ENCODE data around the gene CTNNA3. TPM values are rescaled to one million over a fixed set of nuclear protein-coding genes. Genes with fewer than 3 reads are reported as not detected.

The CTNNA3 gene
- total and polyA plus RNA-seq, 2 donors (not counting 3 experiments of a cell fraction or from before 2014, with no cell fraction given): not detected

DNA sequence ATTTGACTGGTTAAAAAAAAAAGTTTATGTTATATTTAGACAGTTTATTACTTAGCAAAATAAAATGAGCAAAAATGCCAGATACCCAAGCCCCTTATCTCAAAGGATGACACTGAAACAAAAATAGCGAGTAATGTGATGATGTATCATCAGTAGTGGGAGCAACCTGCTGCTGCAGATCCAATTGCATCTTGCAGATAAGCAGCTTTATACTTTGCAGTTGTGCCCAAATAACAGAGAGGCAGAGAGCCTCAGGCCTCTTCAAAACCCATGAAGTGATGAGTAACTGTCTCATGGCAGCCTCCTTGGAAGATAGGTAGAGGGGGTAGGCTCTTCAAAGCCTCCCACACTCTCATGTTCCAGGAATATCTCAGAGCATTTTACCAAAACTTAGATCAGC, 1238.4 kb downstream of the CTNNA3 start:
- ChIA-PET POLR2A (no interaction called here), CTCF (no interaction called here)
- H3K4me1 ChIP-seq (ENCODE audit: control insufficient read depth, extremely low read depth, insufficient read depth, low read length): no peaks in the 10 kb centered on the region
- FAIRE-seq (no peak), DNase-seq (ENCODE audit: low read depth, low spot score) (no peak)
- no peak overlapping the region for H3K9ac ChIP-seq (replicated peaks; ENCODE audit: extremely low read depth, insufficient read depth, low read length)
- H3K79me2 ChIP-seq (ENCODE audit: control insufficient read depth, insufficient read depth, low read length): no peaks in the 10 kb centered on the region
- peaks cover 3% of the 10 kb centered on the region for H3K9me3 ChIP-seq (replicated peaks; ENCODE audit: control insufficient read depth, insufficient read depth, low read length)
- no peaks in the 10 kb centered on the region for H3K9me1 ChIP-seq (replicated peaks; ENCODE audit: control insufficient read depth, extremely low read depth, insufficient read depth, low read length)
- dilution Hi-C loops (cut with MboI; ENCODE audit: extremely low pct_ligation_motif_present, low sequenced_read_pairs) (no loop called here), intact Hi-C loops (cut with micrococcal nuclease) (no loop called here)
- no peaks in the 10 kb centered on the region for H3K27me3 ChIP-seq (ENCODE audit: control insufficient read depth in 2 of 2, insufficient read depth in 2 of 2, low read length in 2 of 2)
- BruUV-seq (replicated peaks): no TSS peak
- H3K4me2 ChIP-seq (ENCODE audit: insufficient read depth, low read length): no peak overlapping the region
- no peaks in the 10 kb centered on the region for H4K20me1 ChIP-seq (replicated peaks; ENCODE audit: control insufficient read depth, extremely low read depth, insufficient read depth, low read length)
- TF ChIP-seq JUN (IDR thresholded peaks at IDR 0.05; ENCODE audit: borderline replicate concordance, insufficient read depth, insufficient read length, low read depth): no peak
- no peak for TF ChIP-seq GATA2 (IDR thresholded peaks at IDR 0.05; ENCODE audit: insufficient read depth, insufficient read length, low read depth, low read length)
- TF ChIP-seq, protein P1, sequence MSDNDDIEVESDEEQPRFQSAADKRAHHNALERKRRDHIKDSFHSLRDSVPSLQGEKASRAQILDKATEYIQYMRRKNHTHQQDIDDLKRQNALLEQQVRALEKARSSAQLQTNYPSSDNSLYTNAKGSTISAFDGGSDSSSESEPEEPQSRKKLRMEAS (IDR thresholded peaks at IDR 0.05; ENCODE audit: insufficient read depth, insufficient read length): no peak
- TF ChIP-seq EZH2 (IDR thresholded peaks at IDR 0.05; ENCODE audit: borderline replicate concordance, low read depth, low read length, severe bottlenecking): no peak
- TF ChIP-seq POLR2AphosphoS5 (IDR thresholded peaks at IDR 0.05; ENCODE audit: insufficient read depth, low read depth, low read length): no peak
- no peak for TF ChIP-seq FOS (IDR thresholded peaks at IDR 0.05; ENCODE audit: borderline replicate concordance, insufficient read depth, low read length)
- TF ChIP-seq POLR2A (IDR thresholded peaks at IDR 0.05; ENCODE audit: low read depth, low read length): no peak
- TF ChIP-seq MYC (IDR thresholded peaks at IDR 0.05; ENCODE audit: low read depth, low read length): no peak
- TF ChIP-seq, protein P2, sequence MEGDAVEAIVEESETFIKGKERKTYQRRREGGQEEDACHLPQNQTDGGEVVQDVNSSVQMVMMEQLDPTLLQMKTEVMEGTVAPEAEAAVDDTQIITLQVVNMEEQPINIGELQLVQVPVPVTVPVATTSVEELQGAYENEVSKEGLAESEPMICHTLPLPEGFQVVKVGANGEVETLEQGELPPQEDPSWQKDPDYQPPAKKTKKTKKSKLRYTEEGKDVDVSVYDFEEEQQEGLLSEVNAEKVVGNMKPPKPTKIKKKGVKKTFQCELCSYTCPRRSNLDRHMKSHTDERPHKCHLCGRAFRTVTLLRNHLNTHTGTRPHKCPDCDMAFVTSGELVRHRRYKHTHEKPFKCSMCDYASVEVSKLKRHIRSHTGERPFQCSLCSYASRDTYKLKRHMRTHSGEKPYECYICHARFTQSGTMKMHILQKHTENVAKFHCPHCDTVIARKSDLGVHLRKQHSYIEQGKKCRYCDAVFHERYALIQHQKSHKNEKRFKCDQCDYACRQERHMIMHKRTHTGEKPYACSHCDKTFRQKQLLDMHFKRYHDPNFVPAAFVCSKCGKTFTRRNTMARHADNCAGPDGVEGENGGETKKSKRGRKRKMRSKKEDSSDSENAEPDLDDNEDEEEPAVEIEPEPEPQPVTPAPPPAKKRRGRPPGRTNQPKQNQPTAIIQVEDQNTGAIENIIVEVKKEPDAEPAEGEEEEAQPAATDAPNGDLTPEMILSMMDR (IDR thresholded peaks at IDR 0.05; ENCODE audit: extremely low read depth in 1 of 2, insufficient read depth in 1 of 2, low read depth in 1 of 2, low read length in 2 of 2): no peak
- H3K27ac ChIP-seq (ENCODE audit: insufficient read depth, low read depth, low read length): no peak overlapping the region
- no peaks in the 10 kb centered on the region for H3K36me3 ChIP-seq (ENCODE audit: control insufficient read depth in 2 of 2, extremely low read depth in 1 of 2, insufficient read depth in 2 of 2, low read length in 2 of 2)
- no peak overlapping the region for H2AFZ ChIP-seq (ENCODE audit: low read depth, low read length)
- no peak overlapping the region for H3K4me3 ChIP-seq (replicated peaks in 1 of 3; ENCODE audit: insufficient read depth in 1 of 3, low read depth in 1 of 3, low read length in 3 of 3)
